Thoracic aorta (tissue), 2 donors: Measurements from ENCODE around the gene TLE5. TPM values are rescaled to one million over a fixed set of nuclear protein-coding genes. Genes with fewer than 3 reads are reported as not detected.

Experiments
- ATAC-seq: fragments of 150-250 bp; one replicate; pipeline ENCODE4 v1.8.0; 2017; ENCODE audit warnings: low read depth; ENCODE audit not compliant: insufficient number of reproducible peaks, low FRiP score
- DNase-seq: peaks from one replicate; pipeline ENCODE4 v3.0.0-alpha.2; 2020; ENCODE audit warnings: low spot score
- H3K27ac ChIP-seq, 2 donors: fragments of 200-600 bp; sonication (generic); 1 replicate in 1 of 2; 2 replicates in 1 of 2; pipeline ENCODE4 v1.5.1; 2016; ENCODE audit warnings: mild to moderate bottlenecking in 2 of 2, moderate library complexity in 2 of 2
- H3K27me3 ChIP-seq: fragments of 200-600 bp; sonication (generic); replicated peaks from 2 replicates; pipeline ENCODE4 v1.6.0; 2016; ENCODE audit warnings: mild to moderate bottlenecking; ENCODE audit not compliant: insufficient read depth
- H3K36me3 ChIP-seq: fragments of 200-600 bp; sonication (generic); one replicate; pipeline ENCODE4 v1.5.1; 2016
- H3K4me1 ChIP-seq, 2 donors: fragments of 200-600 bp; sonication (generic); 1 replicate in 1 of 2; 2 replicates in 1 of 2; pipeline versions ENCODE4 v1.5.1 to v1.6.0; 2016; ENCODE audit warnings: low read depth in 2 of 2, mild to moderate bottlenecking in 1 of 2; ENCODE audit not compliant: control insufficient read depth in 1 of 2
- H3K4me3 ChIP-seq: fragments of 200-600 bp; sonication (generic); 2 replicates; pipeline ENCODE4 v1.5.1; 2016; ENCODE audit warnings: mild to moderate bottlenecking
- H3K9me3 ChIP-seq: fragments of 200-600 bp; sonication (generic); 2 replicates; pipeline ENCODE4 v1.5.1; 2016
- CTCF ChIP-seq: fragments of 200-600 bp; sonication (generic); IDR thresholded peaks from one replicate; pipeline ENCODE4 v1.5.1; 2019; ENCODE audit warnings: antibody characterized with exemption
- total RNA-seq, 2 donors: library from RNA; depleted of rRNA; stranded (reverse); fragments of >200 nt; gene quantifications; one replicate each; pipeline versions ENCODE4 v1.1.0 to v1.2.3, GENCODE V29; 2016

The TLE5 gene
- total RNA-seq, 2 donors from 2014 or later, result 346 to 448 TPM

GRCh38 chr19:3100747-3101730 is 38.7 kb upstream of the TLE5 start:
- ATAC-seq (no peak), DNase-seq (no peak)
- Histone ChIP-seq H3K4me1 (peaks cover 39 to 79% of the 10 kb centered on the region in 2 donors), H3K36me3 (no peaks in the 10 kb centered on the region), H3K9me3 (no peaks in the 10 kb centered on the region), H3K27me3 (no peaks in the 10 kb centered on the region), H3K4me3 (no peak overlapping the region), H3K27ac (no peak overlapping the region)
- no peak for TF ChIP-seq CTCF

- ATAC-seq (no peak), DNase-seq (no peak)
- Histone ChIP-seq H3K4me1 (peaks cover 46 to 82% of the 10 kb centered on the region in 2 donors), H3K27me3 (no peaks in the 10 kb centered on the region), H3K9me3 (no peaks in the 10 kb centered on the region), H3K4me3 (no peak overlapping the region), H3K36me3 (no peaks in the 10 kb centered on the region), H3K27ac (no peak overlapping the region)
- TF ChIP-seq CTCF, result no peak
These were observed 38.0 kb upstream of the TLE5 start for GRCh38 chr19:3100331-3100730.

GRCh38 chr19:3099347-3100145 is 37.3 kb upstream of the TLE5 start:
- Histone ChIP-seq H3K4me3 (peak overlapping the region; percentile 91), H3K27ac (peak overlapping the region; percentile 83 to 91), H3K27me3 (no peaks in the 10 kb centered on the region), H3K4me1 (peaks cover 47 to 82% of the 10 kb centered on the region in 2 donors), H3K36me3 (no peaks in the 10 kb centered on the region), H3K9me3 (no peaks in the 10 kb centered on the region)
- no peak for TF ChIP-seq CTCF
- DNase-seq (no peak), ATAC-seq (no peak)

GRCh38 chr19:3098515-3099346 is 36.4 kb upstream of the TLE5 start:
- no peak for TF ChIP-seq CTCF
- H3K27ac ChIP-seq, result peak overlapping the region; percentile 83 to 91
- DNase-seq, result no peak
- peaks cover 41 to 74% of the 10 kb centered on the region in 2 donors for H3K4me1 ChIP-seq
- ATAC-seq, result peak; percentile 31
- no peaks in the 10 kb centered on the region for H3K9me3 ChIP-seq
- H3K4me3 ChIP-seq, result peak overlapping the region; percentile 91
- no peaks in the 10 kb centered on the region for H3K27me3 ChIP-seq
- H3K36me3 ChIP-seq, result no peaks in the 10 kb centered on the region
